NOMO-1 (cell line): ENCODE measurements around the gene TMEM178B.
"Not testable (repeated sequence)": the region's sequence is repeated elsewhere in the genome, so short reads cannot be mapped to it uniquely, and the experiment has no call there.

Experiments
- DNase-seq, 2 experiments: peaks; one replicate each; lab custom pipeline; 2025; ENCODE audit not compliant: unreplicated experiment in 2 of 2; lab: John Stamatoyannopoulos, UW

The TMEM178B gene

GRCh38 chr7:141132671-141133070, 58.8 kb downstream of the TMEM178B start:
- DNase-seq = no peak

GRCh38 chr7:141133646-141134045, 59.8 kb downstream of the TMEM178B start:
- DNase-seq = no peak

GRCh38 chr7:141142058-141142457, 68.2 kb downstream of the TMEM178B start:
- no peak for DNase-seq

GRCh38 chr7:141144921-141145629, 71.2 kb downstream of the TMEM178B start:
- no peak for DNase-seq

- DNase-seq = no peak
Measured at GRCh38 chr7:141145630-141145982, 71.7 kb downstream of the TMEM178B start.

- no peak for DNase-seq
Measured at GRCh38 chr7:141147482-141147881, 73.6 kb downstream of the TMEM178B start.

- no peak for DNase-seq
Measured at GRCh38 chr7:141150465-141150864, 76.6 kb downstream of the TMEM178B start.

GRCh38 chr7:141151746-141152145, 77.9 kb downstream of the TMEM178B start:
- no peak for DNase-seq

GRCh38 chr7:141153231-141153630, 79.4 kb downstream of the TMEM178B start:
- DNase-seq = no peak

- DNase-seq = no peak
Measured at GRCh38 chr7:141154131-141154732, 80.4 kb downstream of the TMEM178B start.

GRCh38 chr7:141156407-141156806, 82.5 kb downstream of the TMEM178B start:
- no peak for DNase-seq

- peak; percentile 19 to 62 for DNase-seq
Measured at GRCh38 chr7:141157138-141157765, 83.4 kb downstream of the TMEM178B start.

GRCh38 chr7:141158561-141158960, 84.7 kb downstream of the TMEM178B start:
- DNase-seq = peak; percentile 19 to 45

- DNase-seq = no peak
Measured at GRCh38 chr7:141160246-141160860, 86.5 kb downstream of the TMEM178B start.

GRCh38 chr7:141161550-141162535, 88.0 kb downstream of the TMEM178B start:
- DNase-seq = no peak

GRCh38 chr7:141165521-141165920, 91.7 kb downstream of the TMEM178B start:
- no peak for DNase-seq

- no peak for DNase-seq
Measured at GRCh38 chr7:141166926-141167325, 93.1 kb downstream of the TMEM178B start.

GRCh38 chr7:141167381-141167964, 93.6 kb downstream of the TMEM178B start:
- DNase-seq = no peak

GRCh38 chr7:141169157-141169556, 95.3 kb downstream of the TMEM178B start:
- DNase-seq = not testable (repeated sequence)

- not testable (repeated sequence) for DNase-seq
Measured at GRCh38 chr7:141175728-141176127, 101.9 kb downstream of the TMEM178B start.
